ENCODE data around the gene GIPR.

DNA sequence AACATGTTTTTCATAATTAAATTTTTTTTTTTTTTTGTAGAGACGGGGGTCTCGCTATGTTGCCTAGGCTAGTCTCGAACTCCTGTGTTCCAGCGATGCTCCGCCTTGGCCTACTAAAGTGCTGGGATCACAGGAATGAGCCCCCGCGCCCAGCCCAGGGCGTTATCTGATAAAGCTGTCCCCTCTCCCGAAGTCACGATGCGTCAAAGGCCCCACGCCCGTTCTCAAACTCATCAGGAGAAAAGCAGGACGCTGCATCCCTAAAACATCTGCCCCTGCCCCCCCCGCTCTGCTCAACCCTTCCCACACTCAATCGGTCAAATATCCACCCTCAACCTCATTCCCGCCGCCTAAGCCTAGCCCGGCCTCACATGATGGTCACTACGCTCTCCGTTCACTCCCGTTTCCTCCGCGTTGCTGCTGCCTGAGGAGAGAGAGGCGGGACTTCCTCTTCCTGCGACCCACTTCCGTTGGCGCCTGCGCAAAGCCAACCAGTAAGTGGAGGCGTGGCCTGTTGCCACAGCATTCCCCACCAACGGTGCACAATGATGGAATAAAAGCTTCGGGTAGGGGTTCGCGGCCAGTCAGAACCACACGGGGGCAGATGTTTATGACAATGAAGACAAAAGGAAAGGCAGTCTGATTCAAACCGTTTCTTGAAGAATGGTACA is 23.6 kb downstream of the GIPR start, which contains the start of gene SNRPD2:
- TF ChIP-seq POLR2A (IDR thresholded peaks at IDR 0.05): peak in 1 of 2 donors; percentile 76
- TF ChIP-seq, protein P1, sequence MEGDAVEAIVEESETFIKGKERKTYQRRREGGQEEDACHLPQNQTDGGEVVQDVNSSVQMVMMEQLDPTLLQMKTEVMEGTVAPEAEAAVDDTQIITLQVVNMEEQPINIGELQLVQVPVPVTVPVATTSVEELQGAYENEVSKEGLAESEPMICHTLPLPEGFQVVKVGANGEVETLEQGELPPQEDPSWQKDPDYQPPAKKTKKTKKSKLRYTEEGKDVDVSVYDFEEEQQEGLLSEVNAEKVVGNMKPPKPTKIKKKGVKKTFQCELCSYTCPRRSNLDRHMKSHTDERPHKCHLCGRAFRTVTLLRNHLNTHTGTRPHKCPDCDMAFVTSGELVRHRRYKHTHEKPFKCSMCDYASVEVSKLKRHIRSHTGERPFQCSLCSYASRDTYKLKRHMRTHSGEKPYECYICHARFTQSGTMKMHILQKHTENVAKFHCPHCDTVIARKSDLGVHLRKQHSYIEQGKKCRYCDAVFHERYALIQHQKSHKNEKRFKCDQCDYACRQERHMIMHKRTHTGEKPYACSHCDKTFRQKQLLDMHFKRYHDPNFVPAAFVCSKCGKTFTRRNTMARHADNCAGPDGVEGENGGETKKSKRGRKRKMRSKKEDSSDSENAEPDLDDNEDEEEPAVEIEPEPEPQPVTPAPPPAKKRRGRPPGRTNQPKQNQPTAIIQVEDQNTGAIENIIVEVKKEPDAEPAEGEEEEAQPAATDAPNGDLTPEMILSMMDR (IDR thresholded peaks at IDR 0.05): no peak
- TF ChIP-seq POLR2AphosphoS5 (IDR thresholded peaks at IDR 0.05; ENCODE audit: insufficient read depth in 1 of 2, low read depth in 1 of 2): peak; percentile 91 to 96

Measured in vagina (tissue), 2 donors.